Measurements from ENCODE around the gene DEPP1.
A peak's percentile ranks its signal among the peaks of the same experiment; 100 is the strongest.

The DEPP1 gene

GRCh38 chr10:44993226-44993921 lies 14.8 kb upstream of the DEPP1 start:
- peak; percentile 1 for DNase-seq

GRCh38 chr10:44992732-44993225 lies 14.2 kb upstream of the DEPP1 start:
- no peak for DNase-seq

GRCh38 chr10:44992070-44992731 lies 13.6 kb upstream of the DEPP1 start:
- no peak for DNase-seq

GRCh38 chr10:44991571-44991970 lies 13.0 kb upstream of the DEPP1 start:
- no peak for DNase-seq

- DNase-seq = no peak
Measured at GRCh38 chr10:44990965-44991364, 12.4 kb upstream of the DEPP1 start.

- DNase-seq = no peak
Measured at GRCh38 chr10:44990302-44990655, 11.7 kb upstream of the DEPP1 start.

GRCh38 chr10:44989597-44990301 lies 11.1 kb upstream of the DEPP1 start:
- no peak for DNase-seq

GRCh38 chr10:44988957-44989585 lies 10.5 kb upstream of the DEPP1 start:
- no peak for DNase-seq

GRCh38 chr10:44986670-44987069 lies 8.1 kb upstream of the DEPP1 start:
- no peak for DNase-seq

- no peak for DNase-seq
Measured at GRCh38 chr10:44986179-44986578, 7.6 kb upstream of the DEPP1 start.

- DNase-seq = no peak
Measured at GRCh38 chr10:44985175-44985681, 6.6 kb upstream of the DEPP1 start.

- no peak for DNase-seq
Measured at GRCh38 chr10:44984671-44985101, 6.1 kb upstream of the DEPP1 start.

- no peak for DNase-seq
Measured at GRCh38 chr10:44983895-44984278, 5.3 kb upstream of the DEPP1 start.

GRCh38 chr10:44983066-44983894 lies 4.7 kb upstream of the DEPP1 start:
- DNase-seq = no peak

- no peak for DNase-seq
Measured at GRCh38 chr10:44982496-44982895, 3.9 kb upstream of the DEPP1 start.

GRCh38 chr10:44982114-44982460 lies 3.5 kb upstream of the DEPP1 start:
- peak; percentile 25 for DNase-seq

GRCh38 chr10:44981172-44982113 lies 2.8 kb upstream of the DEPP1 start:
- DNase-seq = no peak

GRCh38 chr10:44980309-44981171 lies 1.9 kb upstream of the DEPP1 start:
- no peak for DNase-seq

GRCh38 chr10:44979281-44980191 lies 927 bp upstream of the DEPP1 start:
- DNase-seq = no peak

All from retina (tissue), 1 donor.